Right lung (tissue), 5 donors: ENCODE data around the gene ANKRD13C. TPM values are rescaled to one million over a fixed set of nuclear protein-coding genes. Genes with fewer than 3 reads are reported as not detected.
"Not testable (repeated sequence)": the region's sequence is repeated elsewhere in the genome, so short reads cannot be mapped to it uniquely, and the experiment has no call there.

Source experiments
- DNase-seq, 2 donors: peaks; one replicate each; pipeline ENCODE4 v3.0.0-alpha.2; 2013
- polyA plus RNA-seq, 5 donors: library from polyadenylated mRNA; unstranded; fragments of 120-200 nt; gene quantifications; one replicate each; pipeline versions ENCODE4 v1.2.1 to v1.2.3, GENCODE V29; 2013; ENCODE audit warnings: inconsistent platforms in 1 of 5, low replicate concordance in 1 of 5; ENCODE audit not compliant: insufficient read length in 5 of 5, insufficient read depth in 1 of 5

The ANKRD13C gene
- polyA plus RNA-seq, 5 donors = 21.9 to 32.4 (median 30.9) TPM

DNA sequence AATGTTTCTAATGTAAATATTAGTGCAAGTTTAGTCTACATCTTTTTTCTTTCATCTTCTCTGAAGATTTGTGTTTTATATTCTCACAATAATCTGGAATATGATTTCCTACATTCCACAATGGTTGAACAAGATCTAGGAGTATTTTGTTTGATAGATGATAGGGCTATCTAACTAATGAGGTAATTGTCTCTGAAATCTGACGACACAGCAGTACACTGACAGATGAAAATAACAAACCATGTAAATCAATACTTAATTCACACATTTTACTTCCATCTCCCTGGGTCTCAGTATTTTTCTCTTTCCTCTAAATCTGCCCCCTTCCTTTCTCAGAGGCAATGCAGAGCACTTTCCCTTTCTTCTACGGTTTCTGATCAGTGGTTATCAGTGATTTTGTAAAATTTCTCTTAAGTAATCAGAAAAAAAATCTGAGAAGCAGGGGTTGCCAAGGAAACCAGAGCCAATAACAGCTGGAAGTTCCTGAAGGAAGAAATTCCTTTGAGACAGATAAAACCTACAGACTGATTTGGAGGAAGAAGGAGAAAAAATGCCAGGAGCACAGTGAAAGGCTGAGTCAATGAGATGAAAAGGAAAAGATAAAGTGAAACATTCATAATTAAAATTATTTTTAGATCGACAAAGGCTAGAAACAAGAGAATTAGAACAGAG is 7.3 kb upstream of the ANKRD13C start:
- peak in 1 of 2 donors; percentile 10 for DNase-seq

DNA sequence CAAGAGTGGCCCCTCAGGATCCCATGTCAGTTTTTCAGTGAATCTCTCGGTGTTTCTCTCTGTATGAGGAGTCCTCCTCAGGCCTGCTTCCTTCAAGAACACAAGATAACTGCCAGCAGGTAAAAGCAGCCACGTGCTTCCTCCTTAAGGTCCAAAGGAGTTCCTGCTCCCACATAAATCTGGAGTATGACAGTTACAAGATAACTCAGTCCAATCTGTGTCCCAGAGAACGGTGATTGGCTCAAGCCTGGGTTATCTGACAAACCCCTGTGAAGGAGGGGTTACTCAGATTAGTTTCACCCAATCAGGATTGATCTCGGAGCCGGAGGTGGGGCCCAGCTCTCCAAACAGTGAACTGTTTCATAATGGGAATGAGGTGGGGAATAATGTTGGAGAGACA is 5.8 kb upstream of the ANKRD13C start:
- DNase-seq = no peak

DNA sequence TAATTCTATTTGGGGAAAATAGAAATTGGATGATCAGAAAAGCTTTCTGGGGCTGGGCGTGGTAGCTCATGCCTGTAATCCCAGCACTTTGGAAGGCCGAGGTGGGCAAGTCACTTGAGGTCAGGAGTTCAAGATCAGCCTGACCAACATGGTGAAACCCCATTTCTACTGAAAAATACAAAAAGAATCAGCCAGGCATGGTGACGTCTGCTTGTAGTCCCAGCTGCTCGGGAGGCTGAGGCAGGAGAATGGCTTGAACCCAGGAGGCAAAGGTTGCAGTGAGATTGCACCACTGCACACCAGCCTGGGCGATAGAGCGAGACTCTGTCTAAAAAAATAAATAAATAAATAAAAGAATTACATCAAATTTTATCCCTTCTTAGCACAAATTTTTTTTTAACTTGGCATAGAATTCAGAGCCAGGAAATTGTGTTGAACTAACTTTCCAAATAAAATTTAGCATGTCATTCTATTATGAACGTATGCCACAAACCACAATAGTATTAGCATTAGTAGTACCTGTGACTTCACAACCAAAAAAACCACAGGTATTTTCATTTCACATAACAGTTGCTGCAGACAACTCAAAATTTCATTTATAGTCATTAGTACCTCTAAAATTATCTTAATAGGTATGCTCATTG is 4.5 kb upstream of the ANKRD13C start:
- DNase-seq = no peak

DNA sequence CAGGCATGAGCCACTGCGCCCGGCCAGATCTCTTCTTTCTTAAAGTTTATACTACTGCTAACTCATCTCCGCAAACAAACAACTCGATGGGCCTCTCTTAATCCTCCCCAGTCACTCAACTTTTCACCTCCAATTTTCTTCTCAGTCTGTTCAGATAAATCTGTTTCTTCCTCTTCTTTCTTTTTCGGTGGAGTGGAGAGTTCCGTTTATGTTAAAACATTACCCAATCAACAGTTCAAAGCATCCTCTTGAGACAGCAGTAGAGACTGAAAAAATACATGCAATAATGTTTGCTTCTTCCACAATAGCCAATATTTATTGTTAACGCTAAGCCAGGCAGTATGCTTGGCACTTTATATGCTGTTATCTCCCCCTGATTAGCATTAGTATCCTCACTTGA is 1.4 kb upstream of the ANKRD13C start:
- DNase-seq = no peak

DNA sequence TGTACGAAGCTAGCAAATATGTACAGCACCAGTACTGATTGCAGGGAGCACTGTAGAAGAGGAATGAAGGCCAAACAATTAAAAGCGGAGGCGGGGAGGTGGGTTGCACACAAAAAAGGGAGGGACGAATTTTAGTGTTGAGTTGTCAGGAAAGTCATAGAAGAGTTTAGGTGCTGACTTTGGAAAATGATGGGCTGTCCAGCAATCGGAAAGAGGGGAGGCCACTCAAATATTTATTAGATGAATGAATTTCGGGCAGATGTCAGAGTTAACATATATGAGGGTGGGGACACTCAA is 537 bp upstream of the ANKRD13C start:
- DNase-seq = no peak

DNA sequence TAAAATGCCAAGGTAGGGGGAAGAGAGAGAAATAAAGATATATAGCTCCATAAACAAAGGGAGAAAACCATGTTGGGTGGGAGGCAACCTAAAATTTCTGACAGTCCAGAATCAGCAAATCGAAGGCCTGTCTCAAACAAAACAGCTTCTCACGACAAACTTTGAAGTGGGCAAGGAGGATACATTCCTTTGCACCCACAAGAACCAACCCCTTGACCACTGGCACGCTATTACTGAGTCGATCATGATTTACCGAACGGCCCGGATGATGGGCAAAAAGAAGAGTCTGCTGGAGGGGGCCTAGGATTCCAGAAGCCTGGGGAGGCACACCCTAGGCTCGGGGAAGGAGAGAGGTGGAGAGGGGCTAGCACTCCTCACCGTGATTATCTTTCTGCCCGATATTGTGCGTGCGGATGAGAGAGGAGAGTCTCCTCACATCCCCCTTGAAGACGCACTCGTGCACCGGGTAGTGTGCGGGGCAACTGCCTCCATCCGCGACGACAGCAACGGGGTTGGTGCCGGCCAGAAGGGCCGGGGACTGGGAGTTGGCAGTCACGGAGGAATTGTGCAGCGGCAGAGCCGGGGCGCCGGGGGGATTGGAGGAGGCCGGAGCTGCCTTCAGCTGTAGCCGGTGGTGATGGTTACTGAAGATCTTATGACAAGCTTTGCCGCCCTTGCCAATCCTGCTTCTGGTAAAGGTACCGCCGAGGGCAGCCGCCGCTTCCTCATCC is 756 bp downstream of the ANKRD13C start:
- peak; percentile 17 to 19 for DNase-seq

DNA sequence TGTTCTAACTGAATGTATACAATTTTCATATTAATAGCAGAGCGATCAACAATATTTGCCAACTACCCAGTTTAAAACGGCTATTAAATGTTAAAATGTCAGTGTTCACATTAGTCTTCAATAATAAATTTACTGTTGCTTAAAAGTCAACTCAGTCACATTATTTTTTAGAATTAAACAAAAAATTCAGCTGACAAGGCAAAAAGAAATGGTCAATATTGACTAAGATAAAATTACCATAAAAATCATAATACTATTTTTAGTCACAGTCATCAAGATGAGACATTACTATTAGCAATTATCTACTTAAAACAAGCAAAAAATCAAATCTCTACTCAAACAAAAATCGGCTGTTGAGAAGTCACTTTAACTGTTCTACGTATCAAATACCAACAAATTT is 1.5 kb downstream of the ANKRD13C start:
- no peak for DNase-seq

DNA sequence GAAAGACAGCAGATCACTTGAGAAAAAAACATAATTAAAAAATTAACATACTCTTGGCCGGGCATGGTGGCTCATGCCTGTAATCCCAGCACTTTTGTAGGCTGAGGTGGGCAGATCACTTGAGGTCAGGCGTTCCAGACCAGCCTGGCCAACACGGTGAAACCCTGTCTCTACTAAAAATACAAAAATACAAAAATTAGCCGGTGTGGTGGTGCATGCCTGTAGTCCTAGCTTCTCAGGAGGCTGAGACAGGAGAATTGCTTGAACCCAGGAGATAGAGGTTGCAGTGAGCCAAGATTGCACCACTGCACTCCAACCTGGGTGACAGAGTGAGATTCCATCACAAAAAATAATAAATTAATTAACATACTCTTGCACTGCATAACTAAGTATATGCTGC is 4.7 kb downstream of the ANKRD13C start:
- DNase-seq = not testable (repeated sequence)

DNA sequence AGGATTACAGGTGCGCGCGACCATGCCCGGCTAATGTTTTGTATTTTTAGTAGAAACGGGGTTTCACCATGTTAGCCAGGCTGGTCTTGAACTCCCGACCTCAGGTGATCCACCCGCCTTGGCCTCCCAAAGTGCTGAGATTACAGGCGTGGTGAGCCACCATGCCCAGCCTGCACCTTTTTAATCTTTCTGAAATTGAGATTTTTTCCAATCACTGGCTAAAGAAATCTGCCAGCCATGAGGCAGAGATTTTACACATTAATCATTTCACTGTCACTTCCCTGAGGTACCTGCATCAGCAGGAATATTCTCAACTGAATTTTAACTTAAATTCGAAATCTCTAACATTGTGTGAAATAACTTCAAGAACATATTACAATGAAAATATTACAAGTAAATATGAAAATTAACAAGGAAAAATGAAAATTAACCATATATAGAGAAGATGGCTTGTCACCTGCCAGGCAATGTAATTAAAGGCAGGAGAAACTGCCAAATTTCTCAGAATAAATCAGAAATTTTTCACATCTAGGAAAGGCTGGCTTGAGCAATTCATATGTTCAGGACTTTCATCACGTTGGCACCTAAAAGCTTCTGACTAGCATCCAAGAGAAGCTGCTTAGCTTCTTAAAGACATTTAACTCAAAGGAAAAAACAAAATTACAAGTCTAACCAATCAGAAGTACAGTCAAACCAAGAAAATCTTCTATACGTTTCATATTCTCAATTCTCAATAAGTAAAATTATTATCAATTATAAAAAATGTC is 5.9 kb downstream of the ANKRD13C start:
- no peak for DNase-seq

DNA sequence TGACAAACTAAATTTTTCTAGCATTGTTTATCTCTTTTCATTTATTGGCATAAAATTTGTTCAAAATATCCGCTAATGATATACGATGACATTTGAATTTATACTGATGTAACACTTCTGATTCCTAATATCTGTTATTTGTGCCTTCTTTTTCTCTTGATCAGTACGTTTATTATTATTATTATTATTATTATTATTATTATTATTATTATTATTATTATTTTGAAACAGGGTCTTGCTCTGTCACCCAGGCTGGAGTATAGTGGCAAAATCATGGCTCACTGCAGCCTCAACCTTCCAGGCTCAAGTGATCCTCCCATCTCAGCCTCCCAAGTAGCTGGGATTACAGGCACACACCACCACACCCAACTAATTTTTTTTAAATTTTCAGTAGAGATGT is 14.9 kb downstream of the ANKRD13C start:
- DNase-seq = not testable (repeated sequence)

DNA sequence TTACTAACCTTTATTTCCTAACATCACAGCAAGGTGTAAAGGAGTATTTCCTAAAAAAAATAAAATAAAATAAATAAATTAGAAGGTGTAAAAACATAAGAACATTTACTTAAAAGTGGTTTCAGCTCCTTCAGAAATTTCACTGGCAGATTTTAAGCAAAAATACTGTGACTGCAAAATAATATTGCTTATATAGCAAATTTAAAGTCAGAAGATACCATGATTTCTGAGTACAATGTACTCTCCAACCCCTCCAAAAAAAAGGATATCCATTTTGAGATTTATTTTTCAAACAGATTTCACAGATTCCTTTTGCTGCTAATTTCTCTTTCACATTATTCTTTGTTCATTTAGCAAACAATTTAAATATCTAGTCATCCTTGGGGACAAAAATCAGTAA is 18.5 kb downstream of the ANKRD13C start:
- DNase-seq = no peak

DNA sequence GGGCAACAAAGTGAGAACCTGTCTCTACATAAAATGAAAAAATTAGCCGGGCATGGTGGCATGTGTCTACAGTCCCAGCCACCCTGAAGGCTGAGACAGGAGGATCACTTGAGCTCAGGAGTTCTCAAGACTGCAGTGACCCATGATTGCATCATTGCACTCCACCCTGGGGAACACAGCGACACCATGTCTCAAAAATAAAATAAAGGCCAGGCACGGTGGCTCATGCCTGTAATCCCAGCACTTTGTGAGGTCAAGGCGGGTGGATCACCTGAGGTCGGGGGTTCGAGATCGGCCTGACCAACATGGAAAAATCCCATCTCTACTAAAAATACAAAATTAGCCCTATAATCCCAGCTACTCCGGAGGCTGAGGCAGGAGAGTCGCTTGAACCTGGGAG is 20.1 kb downstream of the ANKRD13C start:
- DNase-seq = no peak

DNA sequence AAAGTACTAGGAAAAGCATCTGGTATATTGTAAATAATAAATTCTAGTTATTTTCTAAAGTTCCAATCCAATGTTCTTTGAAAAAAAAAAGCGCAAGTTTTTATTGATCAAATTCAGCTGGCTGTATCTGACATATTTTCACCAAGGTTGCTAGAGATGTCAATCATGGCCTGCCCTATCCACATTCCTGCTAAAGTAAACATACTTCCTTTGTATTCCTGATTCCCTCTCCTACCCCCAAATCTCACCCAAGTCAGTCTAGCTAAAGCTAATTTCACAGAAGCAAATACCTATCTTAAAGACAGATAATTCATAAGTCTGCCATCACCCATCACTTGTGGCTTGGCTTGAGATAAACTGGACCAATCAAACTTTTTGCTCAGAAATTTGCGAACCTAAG is 21.3 kb downstream of the ANKRD13C start:
- no peak for DNase-seq

DNA sequence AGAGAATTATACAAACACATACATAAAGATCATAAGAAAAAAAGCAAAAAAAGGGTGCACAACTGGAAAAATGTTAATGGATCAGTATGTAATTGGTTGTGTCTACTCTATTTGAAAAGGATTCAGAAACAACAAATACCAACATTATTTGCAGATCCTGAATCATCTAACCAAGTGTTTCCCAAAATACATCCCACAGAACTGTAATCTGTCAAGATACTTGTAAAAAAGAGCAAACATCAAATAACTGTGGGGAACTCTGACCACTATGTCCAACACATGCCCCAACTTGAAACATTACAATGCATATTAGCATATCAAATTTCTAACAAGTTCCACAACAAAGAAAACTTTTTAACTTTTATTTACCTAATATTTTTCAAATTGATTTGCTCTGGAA is 22.6 kb downstream of the ANKRD13C start:
- no peak for DNase-seq

DNA sequence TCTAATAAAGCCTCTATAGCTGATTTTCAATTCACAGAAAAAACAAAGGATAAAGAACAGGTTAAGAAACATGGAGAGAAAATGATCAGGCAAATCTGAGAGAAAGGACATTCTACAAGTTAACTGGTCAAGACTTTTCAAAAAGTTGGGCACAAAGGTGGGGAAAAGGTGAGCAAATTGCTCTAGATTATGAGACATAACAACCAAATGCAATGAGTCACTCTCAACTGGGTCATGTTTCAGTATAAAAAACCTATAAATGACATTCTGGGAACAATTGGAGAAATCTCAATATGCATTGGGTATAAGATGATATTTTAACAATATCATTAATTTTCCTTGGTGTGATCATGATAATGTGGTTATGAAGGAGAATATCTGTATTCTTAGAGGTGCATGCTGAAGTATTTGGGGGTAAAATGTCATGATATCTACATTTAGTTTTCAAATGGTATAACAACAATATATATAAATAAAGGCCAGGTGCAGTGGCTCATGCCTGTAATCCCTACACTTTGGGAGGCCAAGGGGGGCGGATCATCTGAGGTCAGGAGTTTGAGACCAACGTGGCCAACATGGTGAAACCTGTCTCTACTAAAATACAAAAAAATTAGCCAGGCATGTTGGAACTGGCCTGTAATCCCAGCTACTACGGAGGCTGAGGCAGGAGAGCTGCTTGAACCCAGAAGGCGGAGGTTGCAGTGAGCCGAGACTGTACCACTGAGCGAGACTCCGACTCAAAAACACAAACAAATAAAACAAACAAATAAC is 27.0 kb downstream of the ANKRD13C start:
- no peak for DNase-seq

DNA sequence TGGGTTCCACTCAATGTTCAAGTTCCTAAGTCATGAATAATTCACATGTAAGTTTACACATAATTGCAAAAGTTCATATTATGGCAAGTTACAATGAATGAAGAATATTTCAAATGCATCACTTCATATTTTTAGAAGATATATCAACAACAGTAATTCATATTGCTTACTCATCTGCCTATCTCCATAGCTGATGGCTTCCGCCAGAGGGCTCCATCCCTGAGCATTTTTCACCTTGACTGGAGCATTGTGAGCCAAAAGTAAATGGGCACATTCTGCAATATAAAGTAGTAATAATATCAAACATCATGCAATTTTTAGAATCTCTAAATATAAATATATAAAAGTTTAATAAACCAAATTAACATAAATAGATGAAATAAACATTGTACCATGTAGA is 29.8 kb downstream of the ANKRD13C start:
- no peak for DNase-seq

DNA sequence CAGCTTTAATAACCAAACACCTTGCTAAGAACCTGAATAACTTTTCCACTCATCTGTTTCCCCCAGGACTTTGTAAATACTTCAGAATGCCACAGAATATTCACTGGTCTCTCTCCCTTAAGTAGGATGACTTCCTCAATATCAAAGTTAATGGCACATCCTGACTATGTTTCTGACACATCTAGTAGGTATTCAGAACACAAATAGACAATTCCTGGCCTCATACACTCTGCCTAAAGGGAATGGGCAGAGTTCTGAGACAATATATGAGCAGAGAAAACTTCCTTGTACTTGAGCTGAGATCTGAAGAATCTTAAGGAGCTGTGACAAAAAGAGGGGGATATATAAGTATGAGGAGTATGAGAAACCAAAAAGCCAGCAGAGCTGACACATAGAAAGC is 34.8 kb downstream of the ANKRD13C start:
- no peak for DNase-seq

DNA sequence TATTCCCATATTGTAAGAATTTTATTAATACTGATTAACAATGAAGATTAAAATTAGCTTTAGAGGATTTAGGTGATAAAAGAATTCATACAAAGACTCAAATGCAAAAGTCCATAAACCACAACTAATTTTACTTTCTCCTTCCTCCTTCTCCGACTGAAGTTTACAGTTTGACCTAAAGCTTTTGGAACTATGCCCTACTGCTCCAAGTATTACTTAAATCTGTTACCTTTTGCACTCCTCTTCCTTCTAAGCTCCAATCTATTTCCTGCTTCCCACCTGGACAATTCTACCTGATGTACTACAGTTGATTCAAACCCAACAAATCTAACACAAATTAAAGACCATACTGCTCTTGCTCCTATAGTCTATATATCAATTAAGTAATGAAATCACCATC is 36.3 kb downstream of the ANKRD13C start:
- no peak for DNase-seq

DNA sequence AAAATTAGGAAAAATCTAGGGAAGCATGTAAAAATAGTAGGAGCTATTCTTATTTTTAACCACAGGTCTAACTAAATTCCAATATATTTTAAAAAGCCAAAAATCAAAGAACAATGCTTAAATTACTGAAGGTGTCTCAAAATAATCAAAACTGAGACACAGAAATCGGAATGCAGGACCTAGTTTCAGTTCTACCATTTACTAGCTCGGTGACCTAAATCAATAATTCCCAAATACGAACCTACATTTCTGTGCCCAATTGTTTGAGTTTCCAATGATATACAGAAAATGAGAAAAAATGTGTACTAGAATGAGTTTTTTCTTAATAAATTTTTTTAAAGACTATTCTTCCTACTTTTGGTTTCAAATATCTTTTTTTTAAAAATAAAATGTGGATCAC is 37.4 kb downstream of the ANKRD13C start:
- DNase-seq = no peak

DNA sequence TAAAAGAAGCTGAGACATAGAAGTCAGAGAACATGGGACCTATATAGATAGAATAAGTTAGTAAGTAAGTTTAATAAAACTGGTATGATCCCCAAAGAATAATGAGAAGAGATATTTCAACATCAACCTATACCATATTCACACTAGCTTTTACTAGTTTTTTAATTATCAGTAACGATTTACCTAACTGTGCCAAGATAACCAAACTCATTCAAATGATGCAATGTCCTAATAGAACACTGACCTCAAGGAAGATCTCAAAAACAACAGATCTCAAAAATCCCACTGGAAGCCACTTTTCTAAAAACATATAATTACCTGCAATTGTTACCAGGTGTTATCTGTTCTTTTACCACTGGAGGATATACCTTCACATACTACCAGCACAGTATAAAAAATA is 38.7 kb downstream of the ANKRD13C start:
- no peak for DNase-seq

DNA sequence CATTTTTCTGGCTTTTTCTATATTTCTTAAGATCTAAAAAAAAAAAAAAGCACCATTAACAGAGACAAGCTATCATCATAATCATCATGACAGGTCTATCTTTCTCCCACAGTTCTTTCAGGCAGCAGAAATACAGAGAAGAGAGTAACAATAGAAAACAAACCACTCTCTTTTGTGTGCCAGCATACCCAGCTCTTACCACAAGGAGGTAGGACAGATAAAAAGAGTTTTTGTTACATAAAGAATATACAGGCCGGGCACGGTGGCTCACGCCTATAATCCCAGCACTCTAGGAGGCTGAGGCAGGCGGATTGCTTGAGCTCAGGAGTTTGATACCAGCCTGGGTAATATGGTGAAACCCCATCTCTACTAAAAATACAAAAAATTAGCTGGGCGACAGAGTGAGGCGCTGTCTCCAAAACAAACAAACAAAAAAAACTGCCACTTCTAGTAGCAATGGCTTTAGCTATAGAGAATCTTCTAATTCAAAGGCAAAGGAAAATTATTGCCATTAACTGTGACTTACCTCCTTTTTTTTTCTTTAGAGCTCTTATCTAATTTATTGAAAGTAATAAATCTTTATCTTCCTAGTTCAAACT is 39.7 kb downstream of the ANKRD13C start:
- DNase-seq = no peak
